Glomerular endothelial cell (primary cell): Measurements from ENCODE around the gene TNRC6C. TPM values are rescaled to one million over a fixed set of nuclear protein-coding genes. Genes with fewer than 3 reads are reported as not detected.

ENCODE experiments used
- DNase-seq: peaks from one replicate; pipeline ENCODE4 v3.0.0-alpha.2; 2011; ENCODE audit warnings: low read depth, low spot score; ENCODE audit errors: extremely low read depth
- total RNA-seq: library from RNA; depleted of rRNA; stranded (reverse); fragments of >200 nt; gene quantifications from 2 replicates; pipeline ENCODE4 v1.2.3, GENCODE V29; 2015

TNRC6C gene
- total RNA-seq, 1 donor from 2014 or later = 8.0 TPM

DNA sequence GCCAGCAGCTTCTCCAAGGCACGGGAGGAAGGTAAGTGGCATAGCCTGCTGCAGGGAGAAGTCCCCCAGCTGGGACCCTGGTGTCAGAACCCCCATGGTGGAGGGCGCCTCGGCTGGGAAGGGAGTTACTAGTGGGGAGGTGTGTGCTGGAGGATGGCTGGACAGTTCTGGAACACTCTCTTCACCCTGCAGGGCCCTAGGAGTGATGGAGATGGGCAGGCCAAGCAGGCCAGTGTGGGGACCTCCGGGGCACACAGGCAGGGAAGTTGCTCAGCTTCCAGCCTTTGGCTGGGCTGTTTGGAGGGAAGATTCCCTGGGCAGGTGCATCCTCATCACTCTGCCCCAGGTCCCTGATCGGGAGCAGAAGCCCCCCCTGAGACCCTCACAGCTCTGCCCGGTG lies 188.4 kb downstream of the TNRC6C start:
- DNase-seq = no peak

GRCh38 chr17:78147315-78147998 lies 189.0 kb downstream of the TNRC6C start:
- no peak for DNase-seq

GRCh38 chr17:78148286-78149016 lies 189.9 kb downstream of the TNRC6C start:
- DNase-seq = no peak

GRCh38 chr17:78151514-78152008 lies 193.1 kb downstream of the TNRC6C start:
- no peak for DNase-seq

DNA sequence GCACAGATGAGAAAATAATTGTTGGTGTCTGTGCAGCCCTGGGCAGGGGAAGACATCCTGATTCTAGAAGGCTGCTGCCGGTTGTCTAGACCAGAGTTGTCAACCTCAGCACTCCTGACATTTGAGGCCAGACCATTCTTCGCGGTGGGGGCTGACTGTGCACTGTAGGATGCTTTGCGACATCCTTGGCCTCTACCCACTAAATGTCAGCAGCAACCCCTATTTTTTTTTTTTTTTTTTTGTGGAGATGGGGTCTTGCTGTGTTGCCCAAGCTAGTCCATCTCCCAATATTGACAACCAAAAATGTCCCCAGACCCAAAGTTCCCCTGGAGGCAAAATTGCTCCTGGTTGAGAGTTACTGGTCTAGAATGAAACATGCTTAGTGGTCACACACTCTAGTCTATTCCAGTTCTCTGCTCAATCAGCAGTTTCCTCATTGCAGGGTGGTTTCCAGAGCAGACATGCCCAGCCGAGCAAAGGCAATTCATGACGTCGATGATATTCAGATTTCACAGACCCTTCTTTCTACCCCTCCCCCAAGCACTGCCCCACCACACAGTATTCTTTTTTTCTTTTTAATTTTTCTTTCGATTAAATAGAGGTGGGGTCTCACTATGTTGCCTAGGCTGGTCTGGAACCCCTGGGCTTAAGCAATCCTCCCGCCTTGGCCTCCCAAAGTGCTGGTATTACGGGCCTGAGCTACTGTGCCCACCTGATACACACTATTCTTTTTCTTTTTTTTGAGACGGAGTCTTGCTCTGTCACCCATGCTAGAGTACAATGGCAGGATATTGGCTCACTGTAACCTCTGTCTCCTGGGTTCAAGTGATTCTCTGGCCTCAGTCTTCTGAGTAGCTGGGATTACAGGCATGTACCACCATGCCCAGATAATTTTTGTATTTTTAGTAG lies 196.7 kb downstream of the TNRC6C start:
- DNase-seq = no peak

Other genes with a start within 250 kb of the TNRC6C start
- 40.7 and 82.6 TPM in 2 replicates for gene TMC6, start 170.1 kb downstream of the TNRC6C start, total RNA-seq
- gene TMC8, start 172.1 kb downstream of the TNRC6C start, total RNA-seq = 0.10 and 1.1 TPM in 2 replicates
- not detected in 2 replicates for gene C17orf99, start 187.7 kb downstream of the TNRC6C start, total RNA-seq
- gene SYNGR2, start 209.9 kb downstream of the TNRC6C start, total RNA-seq = 83.6 and 164 TPM in 2 replicates
- 23.3 and 51.8 TPM in 2 replicates for gene TK1, start 228.3 kb downstream of the TNRC6C start, total RNA-seq
- gene AFMID, start 228.7 kb downstream of the TNRC6C start, total RNA-seq = 48.5 and 64.7 TPM in 2 replicates